Chondrocyte (in vitro differentiated cells): Measurements from ENCODE around the gene CAPRIN1. TPM values are rescaled to one million over a fixed set of nuclear protein-coding genes. Genes with fewer than 3 reads are reported as not detected.
A peak's percentile ranks its signal among the peaks of the same experiment; 100 is the strongest.

Experiments used
- DNase-seq: peaks from one replicate; pipeline ENCODE4 v3.0.0; 2021; ENCODE audit warnings: mixed read lengths, low spot score
- H3K27ac Mint-ChIP-seq: one replicate; pipeline ENCODE4 v1.8.0; 2021; ENCODE audit warnings: mild to moderate bottlenecking, moderate library complexity, mixed read lengths; ENCODE audit not compliant: unreplicated experiment
- H3K27me3 Mint-ChIP-seq: 2 replicates; pipeline ENCODE4 v1.8.0; 2021; ENCODE audit warnings: low read depth, mixed read lengths
- H3K36me3 Mint-ChIP-seq: 2 replicates; pipeline ENCODE4 v1.8.0; 2021; ENCODE audit warnings: low read depth, mixed read lengths
- H3K4me1 Mint-ChIP-seq: 2 replicates; pipeline ENCODE4 v1.8.0; 2021; ENCODE audit warnings: low read depth, mild to moderate bottlenecking, mixed read lengths
- H3K4me3 Mint-ChIP-seq: one replicate; pipeline ENCODE4 v1.8.0; 2021; ENCODE audit warnings: mild to moderate bottlenecking, moderate library complexity, mixed read lengths; ENCODE audit not compliant: unreplicated experiment
- H3K9me3 Mint-ChIP-seq: 2 replicates; pipeline ENCODE4 v1.8.0; 2021; ENCODE audit warnings: low read depth, mixed read lengths
- CTCF ChIP-seq: fragments of 200-600 bp; sonication (generic); IDR thresholded peaks from 2 replicates; pipeline ENCODE4 v1.5.0; 2021; ENCODE audit warnings: antibody characterized with exemption, mild to moderate bottlenecking, moderate library complexity
- total RNA-seq: library from RNA; stranded (reverse); gene quantifications from 3 replicates; pipeline ENCODE4 v1.2.1, GENCODE V29; 2021

Gene CAPRIN1
- total RNA-seq, 1 donor from 2014 or later = 197 TPM

GRCh38 chr11:34149786-34150185 lies 98.3 kb downstream of the CAPRIN1 start:
- Mint-ChIP-seq H3K27ac (no peak overlapping the region), H3K36me3 (peaks cover 20% of the 10 kb centered on the region), H3K27me3 (no peaks in the 10 kb centered on the region), H3K4me1 (peaks cover 2% of the 10 kb centered on the region), H3K9me3 (no peaks in the 10 kb centered on the region), H3K4me3 (no peak overlapping the region)
- DNase-seq = no peak
- TF ChIP-seq CTCF = peak; percentile 62

GRCh38 chr11:34150494-34151151 lies 99.1 kb downstream of the CAPRIN1 start:
- Mint-ChIP-seq H3K27me3 (no peaks in the 10 kb centered on the region), H3K4me1 (peaks cover 5% of the 10 kb centered on the region), H3K36me3 (peaks cover 18% of the 10 kb centered on the region), H3K4me3 (no peak overlapping the region), H3K9me3 (no peaks in the 10 kb centered on the region), H3K27ac (no peak overlapping the region)
- peak; percentile 68 for DNase-seq
- no peak for TF ChIP-seq CTCF

Other genes with a start within 250 kb of the CAPRIN1 start
- gene LMO2, start 159.7 kb upstream of the CAPRIN1 start, total RNA-seq = 0.53 TPM in 1 of 3 replicates, not detected in the others
- gene NAT10, start 53.9 kb downstream of the CAPRIN1 start, total RNA-seq = 24.6 to 37.7 TPM (median 25.8 TPM) in 3 replicates